Astrocyte (in vitro differentiated cells and primary cell): ENCODE data around the gene AMY2B. TPM values are rescaled to one million over a fixed set of nuclear protein-coding genes. Genes with fewer than 3 reads are reported as not detected.

Experiments
- DNase-seq: peaks from one replicate; pipeline ENCODE4 v3.0.0-alpha.2; 2010; ENCODE audit warnings: low read depth
- FAIRE-seq: peaks from 2 replicates; lab custom pipeline; 2011; peaks lifted over from hg19 to GRCh38; lab: Jason Lieb, UNC
- H2AFZ ChIP-seq: 2 replicates; pipeline ENCODE4 v1.6.0; 2012; ENCODE audit warnings: low read depth, low read length, inconsistent platforms
- H3K27ac ChIP-seq: 2 replicates; pipeline ENCODE4 v1.5.1; 2011; ENCODE audit warnings: low read depth, low read length, inconsistent platforms
- H3K27me3 ChIP-seq: 2 replicates; pipeline ENCODE4 v1.6.0; 2011; ENCODE audit warnings: low read length, inconsistent platforms; ENCODE audit not compliant: insufficient read depth
- H3K36me3 ChIP-seq: 2 replicates; pipeline ENCODE4 v1.5.1; 2011; ENCODE audit warnings: low read length, inconsistent platforms; ENCODE audit not compliant: insufficient read depth
- H3K4me1 ChIP-seq: 2 replicates; pipeline ENCODE4 v1.5.1; 2011; ENCODE audit warnings: low read length, inconsistent platforms; ENCODE audit not compliant: insufficient read depth
- H3K4me2 ChIP-seq: 2 replicates; pipeline ENCODE4 v1.6.0; 2012; ENCODE audit warnings: low read length, inconsistent platforms
- H3K4me3 ChIP-seq: 2 replicates; pipeline ENCODE4 v1.5.1; 2011; ENCODE audit warnings: low read depth, mild to moderate bottlenecking, low read length, inconsistent platforms; ENCODE audit not compliant: insufficient read depth
- H3K79me2 ChIP-seq: 2 replicates; pipeline ENCODE4 v1.6.0; 2012; ENCODE audit warnings: mild to moderate bottlenecking, low read length, inconsistent platforms; ENCODE audit not compliant: insufficient read depth
- H3K9ac ChIP-seq: 2 replicates; pipeline ENCODE4 v1.6.0; 2012; ENCODE audit warnings: mild to moderate bottlenecking, low read length, inconsistent platforms
- H3K9me3 ChIP-seq: 2 replicates; pipeline ENCODE4 v1.5.1; 2012; ENCODE audit warnings: low read depth, mild to moderate bottlenecking, low read length, inconsistent platforms; ENCODE audit not compliant: insufficient read depth
- H4K20me1 ChIP-seq: 2 replicates; pipeline ENCODE4 v1.6.0; 2012; ENCODE audit warnings: low read length, inconsistent platforms; ENCODE audit not compliant: insufficient read depth
- H3K27ac Mint-ChIP-seq: one replicate; pipeline ENCODE4 v1.8.0; 2021; ENCODE audit warnings: mild to moderate bottlenecking, mixed read lengths; ENCODE audit not compliant: unreplicated experiment
- H3K27me3 Mint-ChIP-seq: one replicate; pipeline ENCODE4 v1.8.0; 2021; ENCODE audit warnings: low read depth, mixed read lengths; ENCODE audit not compliant: unreplicated experiment
- H3K36me3 Mint-ChIP-seq: one replicate; pipeline ENCODE4 v1.8.0; 2021; ENCODE audit warnings: low read depth, mixed read lengths; ENCODE audit not compliant: unreplicated experiment
- H3K4me1 Mint-ChIP-seq: one replicate; pipeline ENCODE4 v1.8.0; 2021; ENCODE audit warnings: low read depth, mixed read lengths; ENCODE audit not compliant: unreplicated experiment
- H3K4me3 Mint-ChIP-seq: one replicate; pipeline ENCODE4 v1.8.0; 2021; ENCODE audit warnings: mild to moderate bottlenecking, moderate library complexity, mixed read lengths; ENCODE audit not compliant: unreplicated experiment
- H3K9me3 Mint-ChIP-seq: one replicate; pipeline ENCODE4 v1.8.0; 2021; ENCODE audit warnings: mild to moderate bottlenecking, mixed read lengths; ENCODE audit not compliant: unreplicated experiment
- CTCF ChIP-seq: IDR thresholded peaks from 2 replicates; pipeline ENCODE4 v1.5.1; 2011; ENCODE audit warnings: low read depth, mild to moderate bottlenecking, inconsistent platforms, low read length, moderate library complexity; ENCODE audit not compliant: insufficient read depth
- EZH2 ChIP-seq: IDR thresholded peaks from 2 replicates; pipeline ENCODE4 v1.6.1; 2012; ENCODE audit warnings: mild to moderate bottlenecking, low read length, inconsistent platforms; ENCODE audit not compliant: insufficient read depth
- total RNA-seq: library from RNA; stranded (reverse); gene quantifications from 2 replicates; pipeline ENCODE4 v1.2.1, GENCODE V29; 2021

AMY2B gene
- total RNA-seq, 1 donor from 2014 or later, result 1.7 TPM

- peak within 1 kb of the TSS; percentile 99 for H3K27ac Mint-ChIP-seq
- H3K9me3 Mint-ChIP-seq, result no peaks in the 10 kb centered on the region
- FAIRE-seq (no peak), DNase-seq (peak; percentile 77)
- peak within 1 kb of the TSS; percentile 99 for H3K4me3 Mint-ChIP-seq
- peak within 1 kb of the TSS; percentile 99 for H3K27ac ChIP-seq
- H3K9me3 ChIP-seq, result no peaks in the 10 kb centered on the region
- H2AFZ ChIP-seq, result peak within 1 kb of the TSS; percentile 91
- peaks cover 7% of the 10 kb centered on the region for H4K20me1 ChIP-seq
- peaks cover 44% of the 10 kb centered on the region for H3K79me2 ChIP-seq
- no peaks in the 10 kb centered on the region for H3K36me3 Mint-ChIP-seq
- peak within 1 kb of the TSS; percentile 97 for H3K9ac ChIP-seq
- no peaks in the 10 kb centered on the region for H3K27me3 ChIP-seq
- no peaks in the 10 kb centered on the region for H3K27me3 Mint-ChIP-seq
- TF ChIP-seq CTCF, result no peak
- no peak for TF ChIP-seq EZH2
- peaks cover 12% of the 10 kb centered on the region for H3K4me1 Mint-ChIP-seq
- peaks cover 10% of the 10 kb centered on the region for H3K4me1 ChIP-seq
- H3K4me3 ChIP-seq, result peak within 1 kb of the TSS; percentile 92
- H3K4me2 ChIP-seq, result peak within 1 kb of the TSS; percentile 92
- H3K36me3 ChIP-seq, result no peaks in the 10 kb centered on the region
These were observed 45.5 kb upstream of the AMY2B start, which contains the start of gene RNPC3 for GRCh38 chr1:103525607-103526507. Gene RNPC3 (plus strand): TSS chr1:103525699. CDS start chr1:103526071, 372 bp downstream.

GRCh38 chr1:103527331-103527730 lies 44.1 kb upstream of the AMY2B start:
- Mint-ChIP-seq H3K4me3 (peak overlapping the region; percentile 99), H3K4me1 (peaks cover 12% of the 10 kb centered on the region), H3K27me3 (no peaks in the 10 kb centered on the region), H3K9me3 (no peaks in the 10 kb centered on the region), H3K36me3 (peaks cover 5% of the 10 kb centered on the region), H3K27ac (peak overlapping the region; percentile 56)
- Histone ChIP-seq H3K27ac (no peak overlapping the region), H3K9ac (peak overlapping the region; percentile 97), H4K20me1 (peaks cover 15% of the 10 kb centered on the region), H3K9me3 (no peaks in the 10 kb centered on the region), H3K4me2 (peak overlapping the region; percentile 92), H2AFZ (no peak overlapping the region), H3K27me3 (no peaks in the 10 kb centered on the region), H3K4me1 (peaks cover 10% of the 10 kb centered on the region), H3K79me2 (peaks cover 56% of the 10 kb centered on the region), H3K4me3 (peak overlapping the region; percentile 92), H3K36me3 (no peaks in the 10 kb centered on the region)
- FAIRE-seq, result no peak
- DNase-seq, result no peak
- no peak for TF ChIP-seq CTCF
- no peak for TF ChIP-seq EZH2
